H1 (cell line): ENCODE results near the gene PPOX. TPM values are rescaled to one million over a fixed set of nuclear protein-coding genes. Genes with fewer than 3 reads are reported as not detected.

Experiments
- CTCF ChIA-PET: fragments of 300-600 bp; sonication (Branson Sonifier 250); formaldehyde crosslinking; loops from one replicate; lab custom pipeline; 2021; ENCODE audit not compliant: partially characterized antibody; lab: Charles Lee
- POLR2A ChIA-PET: fragments of 300-600 bp; sonication (Branson Sonifier 250); formaldehyde crosslinking; loops from one replicate; lab custom pipeline; 2021; ENCODE audit warnings: inconsistent platforms; ENCODE audit not compliant: partially characterized antibody; lab: Charles Lee
- DNase-seq, 2 experiments: peaks; one replicate each; pipeline versions ENCODE4 v3.0.0 to v3.0.0-alpha.2; 2010 to 2022; ENCODE audit warnings: low spot score in 2 of 2, low read depth in 1 of 2, mixed read lengths in 1 of 2
- FAIRE-seq: peaks from 2 replicates; lab custom pipeline; 2011; peaks lifted over from hg19 to GRCh38; lab: Jason Lieb, UNC
- H2AFZ ChIP-seq: 2 replicates; pipeline ENCODE4 v1.8.1; 2012; ENCODE audit warnings: low read length, inconsistent platforms
- H2AK5ac ChIP-seq: 2 replicates; pipeline ENCODE4 v1.6.1; 2013; ENCODE audit warnings: low read depth, low read length
- H2BK120ac ChIP-seq: replicated peaks from 2 replicates; pipeline ENCODE3; 2013; ENCODE audit warnings: low read depth, low read length, inconsistent platforms
- H2BK12ac ChIP-seq: 2 replicates; pipeline ENCODE4 v1.6.1; 2013; ENCODE audit warnings: low read depth, low read length
- H2BK15ac ChIP-seq: 2 replicates; pipeline ENCODE4 v1.6.1; 2013; ENCODE audit warnings: low read length
- H2BK20ac ChIP-seq: 2 replicates; pipeline ENCODE4 v1.6.1; 2013; ENCODE audit warnings: low read length
- H2BK5ac ChIP-seq: 2 replicates; pipeline ENCODE4 v1.6.1; 2013; ENCODE audit warnings: low read depth, low read length
- H3K14ac ChIP-seq: 2 replicates; pipeline ENCODE4 v1.6.1; 2013; ENCODE audit warnings: inconsistent platforms; ENCODE audit not compliant: insufficient read length
- H3K18ac ChIP-seq: 2 replicates; pipeline ENCODE4 v1.6.1; 2013; ENCODE audit warnings: low read length; ENCODE audit errors: extremely low read depth
- H3K23ac ChIP-seq: 2 replicates; pipeline ENCODE4 v1.6.1; 2013; ENCODE audit warnings: inconsistent platforms; ENCODE audit not compliant: insufficient read length
- H3K23me2 ChIP-seq: 2 replicates; pipeline ENCODE4 v1.6.1; 2013; ENCODE audit warnings: low read depth, low read length
- H3K27ac ChIP-seq: 2 replicates; pipeline ENCODE4 v1.6.1; 2011; ENCODE audit warnings: low read depth, low read length, inconsistent platforms
- H3K27me3 ChIP-seq, 4 experiments: replicated peaks in 1 of 4; 1 replicate in 1 of 4; 2 replicates in 3 of 4; pipeline versions ENCODE4 v1.6.1 to v1.8.1; 2011 to 2013; ENCODE audit warnings: low read length in 3 of 4, mild to moderate bottlenecking in 3 of 4, inconsistent platforms in 2 of 4, mixed read lengths in 2 of 4, moderate library complexity in 1 of 4; ENCODE audit not compliant: control insufficient read depth in 3 of 4, insufficient read depth in 3 of 4; ENCODE audit errors: extremely low read depth in 1 of 4
- H3K36me3 ChIP-seq, 4 experiments: 2 replicates each; pipeline versions ENCODE4 v1.6.1 to v1.8.1; 2011 to 2013; ENCODE audit warnings: mild to moderate bottlenecking in 4 of 4, low read length in 3 of 4, moderate library complexity in 2 of 4, control low read depth in 1 of 4, inconsistent platforms in 1 of 4; ENCODE audit not compliant: insufficient read depth in 4 of 4, control insufficient read depth in 2 of 4
- H3K4ac ChIP-seq: replicated peaks from 2 replicates; pipeline ENCODE3; 2013; ENCODE audit warnings: low read length, low read depth, mixed read lengths, inconsistent platforms; ENCODE audit not compliant: insufficient read length
- H3K4me1 ChIP-seq, 4 experiments: replicated peaks in 1 of 4; 1 replicate in 1 of 4; 2 replicates in 3 of 4; pipeline versions ENCODE4 v1.6.1 to v1.8.1; 2011 to 2013; ENCODE audit warnings: low read length in 3 of 4, inconsistent platforms in 2 of 4, mixed read lengths in 1 of 4; ENCODE audit not compliant: insufficient read depth in 4 of 4, control insufficient read depth in 3 of 4
- H3K4me2 ChIP-seq, 2 experiments: 2 replicates each; pipeline versions ENCODE4 v1.6.1 to v1.8.1; 2011 to 2013; ENCODE audit warnings: low read depth in 2 of 2, low read length in 2 of 2, control low read depth in 1 of 2, inconsistent platforms in 1 of 2, mild to moderate bottlenecking in 1 of 2; ENCODE audit not compliant: insufficient read depth in 1 of 2
- H3K4me3 ChIP-seq, 4 experiments: fragments of 200-600, 300-600 bp in 1 of 4; sonication (generic), shearing (Covaris generic), sonication (Bioruptor Twin) in 1 of 4; 2 replicates each; pipeline versions ENCODE4 v1.5.1 to v1.8.1; 2011 to 2016; ENCODE audit warnings: low read length in 4 of 4, low read depth in 3 of 4, control low read depth in 2 of 4, inconsistent platforms in 2 of 4, mild to moderate bottlenecking in 2 of 4, mixed read lengths in 1 of 4, moderate library complexity in 1 of 4; ENCODE audit not compliant: insufficient read depth in 2 of 4; ENCODE audit errors: extremely low read depth in 1 of 4
- H3K56ac ChIP-seq: replicated peaks from 2 replicates; pipeline ENCODE3; 2013; ENCODE audit warnings: low read depth, mild to moderate bottlenecking, mixed read lengths, low read length, inconsistent platforms; ENCODE audit not compliant: insufficient read length
- H3K79me1 ChIP-seq: 2 replicates; pipeline ENCODE4 v1.6.1; 2013; ENCODE audit warnings: low read depth, low read length, control low read depth
- H3K79me2 ChIP-seq, 2 experiments: 2 replicates each; pipeline versions ENCODE4 v1.6.1 to v1.8.1; 2012 to 2013; ENCODE audit warnings: low read length in 2 of 2, mild to moderate bottlenecking in 2 of 2, inconsistent platforms in 1 of 2; ENCODE audit not compliant: insufficient read depth in 2 of 2, control insufficient read depth in 1 of 2
- H3K9ac ChIP-seq, 4 experiments: replicated peaks in 1 of 4; 1 replicate in 1 of 4; 2 replicates in 3 of 4; pipeline versions ENCODE4 v1.6.1 to v1.8.1; 2011 to 2013; ENCODE audit warnings: low read depth in 3 of 4, low read length in 3 of 4, control low read depth in 2 of 4, mild to moderate bottlenecking in 2 of 4, moderate library complexity in 2 of 4, inconsistent platforms in 1 of 4; ENCODE audit errors: extremely low read depth in 1 of 4
- H3K9me3 ChIP-seq, 2 experiments: 2 replicates each; pipeline versions ENCODE4 v1.6.1 to v1.8.1; 2012 to 2013; ENCODE audit warnings: mild to moderate bottlenecking in 2 of 2, moderate library complexity in 2 of 2, control low read depth in 1 of 2, inconsistent platforms in 1 of 2, low read depth in 1 of 2, low read length in 1 of 2, mixed read lengths in 1 of 2; ENCODE audit not compliant: insufficient read depth in 2 of 2
- H4K20me1 ChIP-seq, 2 experiments: replicated peaks in 1 of 2; 2 replicates each; pipeline versions ENCODE3 to v1.8.1; 2011 to 2013; ENCODE audit warnings: inconsistent platforms in 2 of 2, low read length in 2 of 2, mild to moderate bottlenecking in 1 of 2; ENCODE audit not compliant: insufficient read depth in 2 of 2, control insufficient read depth in 1 of 2
- H4K5ac ChIP-seq: 2 replicates; pipeline ENCODE4 v1.6.1; 2013; ENCODE audit warnings: low read length, low read depth, mixed read lengths, inconsistent platforms; ENCODE audit not compliant: insufficient read length
- H4K8ac ChIP-seq: 2 replicates; pipeline ENCODE4 v1.8.0; 2013; ENCODE audit warnings: mild to moderate bottlenecking, moderate library complexity, low read length, inconsistent platforms; ENCODE audit not compliant: insufficient read depth; ENCODE audit errors: extremely low read depth
- H4K91ac ChIP-seq: replicated peaks from 2 replicates; pipeline ENCODE3; 2013; ENCODE audit warnings: low read length, mixed read lengths, inconsistent platforms; ENCODE audit not compliant: insufficient read length
- WGBS, 2 experiments: shearing (Covaris generic) in 1 of 2; methylation state at CpG; one replicate each; pipeline versions ENCODE4 v1.1.6 to v1.1.7; 2013 to 2015; ENCODE audit warnings: low lambda C conversion rate in 2 of 2, mixed read lengths in 2 of 2, inconsistent platforms in 1 of 2, low coverage in 1 of 2, missing lambda C conversion rate in 1 of 2; ENCODE audit not compliant: insufficient replicate concordance in 2 of 2, insufficient coverage in 1 of 2, insufficient read length in 1 of 2; ENCODE audit errors: extremely low coverage in 1 of 2, missing lambda C conversion rate in 1 of 2; 5-methylcytosine and 5-hydroxymethylcytosine counted together
- polyA plus RNA-seq, 7 experiments: library from polyadenylated mRNA; depleted of rRNA in 3 of 7; stranded (reverse) in 5 of 7; unstranded in 2 of 7; fragments of >200 nt in 5 of 7; fragments of 200-250 nt in 2 of 7; gene quantifications; 1 replicate in 5 of 7; 2 replicates in 1 of 7; 4 replicates in 1 of 7; pipeline versions ENCODE4 v1.2.1 to v1.2.3, GENCODE V29; 2011 to 2013; ENCODE audit warnings: missing spikeins in 2 of 7, mixed read lengths in 2 of 7
- total RNA-seq: library from RNA; stranded (reverse); fragmentation: NEBNext Ultra II Directional; extraction: Animal tissue kit (Norgen Biotek cat#: 25700); gene quantifications from 2 replicates; pipeline ENCODE4 v1.2.1, GENCODE V29; 2021

The PPOX gene
- total and polyA plus RNA-seq, 2 of the 8 experiments (the other 6 are each of a cell fraction or from before 2014, with no cell fraction given): 39.4 to 40.4 TPM

DNA sequence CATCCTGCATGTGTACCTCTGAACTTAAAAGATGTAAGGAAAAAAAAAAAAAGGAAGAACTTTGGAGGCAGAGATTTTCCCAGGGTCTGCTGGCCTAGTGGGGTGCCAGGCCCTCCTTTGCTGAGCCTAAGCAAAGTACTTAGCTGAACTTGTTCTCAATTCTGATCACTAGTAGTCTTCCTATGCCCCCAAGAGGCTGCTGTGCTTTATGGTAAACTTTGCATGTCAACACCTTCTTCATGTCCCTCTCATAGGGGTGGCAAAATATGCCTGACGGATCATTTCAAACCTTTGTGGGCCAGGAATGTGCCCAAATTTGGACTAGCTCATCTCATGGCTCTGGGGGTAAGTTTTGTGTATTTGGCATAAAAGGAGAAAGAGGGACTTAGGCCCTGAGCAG, 8.4 kb upstream of the PPOX start:
- Histone ChIP-seq H2BK20ac (no peak overlapping the region), H3K4me1 (peaks cover 0 to 15% (median 4%) of the 10 kb centered on the region in 4 experiments; a peak in 4 of 7 replicates), H2BK5ac (no peak overlapping the region), H3K18ac (no peak overlapping the region), H3K27ac (no peak overlapping the region), H3K23ac (no peak overlapping the region), H3K9me3 (no peaks in the 10 kb centered on the region), H2BK15ac (no peak overlapping the region), H4K20me1 (no peaks in the 10 kb centered on the region), H3K79me1 (no peaks in the 10 kb centered on the region; the same call in 1 of the 2 replicates), H3K36me3 (peaks cover 2 to 12% (median 6%) of the 10 kb centered on the region in 4 experiments; a peak in 5 of 8 replicates), H3K4me2 (no peak overlapping the region), H2AK5ac (no peak overlapping the region), H3K4me3 (no peak overlapping the region), H3K9ac (no peak overlapping the region), H3K4ac (no peak overlapping the region), H3K56ac (no peak overlapping the region), H4K91ac (no peak overlapping the region), H3K23me2 (peaks cover 12% of the 10 kb centered on the region), H2BK120ac (no peak overlapping the region), H3K79me2 (no peaks in the 10 kb centered on the region; a peak in 1 of 4 replicates), H4K5ac (no peak overlapping the region), H3K14ac (no peak overlapping the region), H2AFZ (no peak overlapping the region), H3K27me3 (no peaks in the 10 kb centered on the region), H4K8ac (no peak overlapping the region), H2BK12ac (no peak overlapping the region)
- DNase-seq (no peak), FAIRE-seq (no peak)
- ChIA-PET CTCF (interaction anchor here (0.9 to 6.8 kb wide), 5 partner anchors 6 to 60 kb away, joined by 3 to 32 read pairs (median 5); partner anchors contain the start of gene PPOX), POLR2A (interaction anchor here (1.1 to 13.6 kb wide), 6 partner anchors 10 to 113 kb away, joined by 3 to 130 read pairs (median 6); partner anchors contain the start of genes ADAMTS4, DEDD, PPOX and USF1)
- WGBS, 2 experiments: 83% methylated on average over 1 of the region's 1 CpG; no CpG with 5 or more reads in 1 of the 2 experiments
